Activated naive CD8-positive, alpha-beta T cell treated with anti-CD3 and anti-CD28 coated beads, Interleukin-2, amount 50 U/mL, for 16 hours (primary cell): Measurements from ENCODE around the gene BSND.

Source experiments
- DNase-seq: peaks from one replicate; pipeline ENCODE4 v3.0.0-alpha.2; 2020; ENCODE audit warnings: low read depth, low spot score

BSND gene

GRCh38 chr1:55060133-55060999, 61.6 kb downstream of the BSND start:
- no peak for DNase-seq

DNA sequence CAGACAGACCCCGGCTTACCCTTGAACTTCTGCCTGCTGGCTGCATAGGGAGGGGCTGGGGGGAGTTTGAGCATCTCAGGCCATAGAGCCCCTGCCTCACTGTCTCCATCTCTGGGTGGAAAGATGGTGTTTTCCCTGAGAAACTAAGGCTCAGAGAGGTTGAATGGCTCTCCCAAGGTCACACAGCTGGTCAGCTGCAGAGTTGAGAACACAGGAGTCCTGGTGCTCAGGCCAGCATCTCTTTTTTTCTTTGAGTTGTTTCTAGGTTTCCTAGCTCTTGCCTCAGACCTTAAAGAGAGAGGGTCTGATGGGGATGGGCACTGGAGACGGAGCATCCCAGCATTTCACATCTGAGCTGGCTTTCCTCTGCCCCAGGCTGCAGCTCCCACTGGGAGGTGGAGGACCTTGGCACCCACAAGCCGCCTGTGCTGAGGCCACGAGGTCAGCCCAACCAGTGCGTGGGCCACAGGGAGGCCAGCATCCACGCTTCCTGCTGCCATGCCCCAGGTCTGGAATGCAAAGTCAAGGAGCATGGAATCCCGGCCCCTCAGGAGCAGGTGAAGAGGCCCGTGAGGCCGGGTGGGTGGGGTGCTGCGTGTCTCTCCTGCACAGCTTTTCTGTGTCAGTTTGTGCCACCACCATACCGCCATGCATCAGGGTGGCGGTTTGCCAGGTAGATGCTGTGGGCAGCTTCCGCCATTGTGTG, 62.4 kb downstream of the BSND start:
- DNase-seq: no peak
